ENCODE measurements around the gene COL4A2.
A peak's percentile ranks its signal among the peaks of the same experiment; 100 is the strongest.

COL4A2 gene

DNA sequence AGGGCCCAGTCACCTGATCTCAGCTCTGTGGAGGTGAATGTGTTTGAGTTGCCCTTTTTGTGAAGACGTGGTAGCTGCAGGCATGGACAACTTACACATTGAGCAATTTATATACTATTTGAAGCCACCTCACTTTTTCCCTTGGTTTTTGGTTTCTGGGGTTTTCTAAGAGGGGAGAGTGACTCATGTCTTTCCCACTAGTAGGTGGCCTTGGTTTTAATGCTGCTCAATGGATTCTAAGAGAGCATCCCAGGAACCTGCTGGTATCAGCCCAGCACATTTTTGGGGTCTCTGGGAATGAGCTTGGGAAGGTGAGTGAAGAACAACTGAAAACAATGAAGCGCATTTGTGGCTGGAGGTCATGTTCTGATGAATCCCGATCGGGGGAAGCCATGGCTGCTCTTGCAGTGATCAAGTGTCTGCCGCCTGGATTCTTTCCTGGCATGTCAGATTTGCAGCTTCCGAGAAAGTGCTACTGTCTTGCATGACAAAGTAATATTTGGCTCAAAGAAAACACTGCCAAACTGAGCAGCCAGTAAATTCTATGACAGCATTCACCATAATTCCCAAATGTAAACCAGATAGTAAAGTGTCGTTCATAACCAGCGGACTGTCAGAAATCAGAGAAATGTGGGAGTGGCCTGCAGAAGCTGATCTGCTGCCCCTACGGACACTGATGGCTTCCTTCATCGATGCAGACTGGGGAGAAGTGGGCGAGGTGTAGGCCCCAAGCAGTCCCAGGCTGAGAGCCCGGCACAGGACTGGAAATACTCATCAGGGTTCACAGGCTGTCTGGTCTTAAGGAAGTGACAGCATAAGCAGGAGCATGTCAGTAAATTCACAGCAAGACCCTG lies 98.7 kb downstream of the COL4A2 start:
- DNase-seq = no peak

DNA sequence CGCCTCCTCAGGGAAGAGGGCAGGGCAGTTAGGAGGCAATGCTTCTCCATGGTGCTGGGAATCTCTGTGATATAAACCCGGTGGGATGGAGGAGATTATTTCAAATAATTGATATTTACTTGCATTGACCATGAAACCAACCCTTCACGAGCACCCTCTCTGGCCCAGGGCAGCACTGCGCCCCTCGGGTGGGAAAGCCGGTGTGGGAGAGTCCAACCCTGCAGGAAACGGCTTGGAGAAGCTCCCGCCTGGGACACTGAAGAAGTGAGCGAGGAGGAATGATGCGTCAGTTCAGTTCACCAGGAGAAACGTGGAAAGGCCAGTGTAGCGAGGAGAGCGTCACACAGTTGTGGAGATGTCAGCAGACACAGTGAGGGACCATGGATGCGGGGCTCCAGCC lies 99.9 kb downstream of the COL4A2 start:
- no peak for DNase-seq

GRCh38 chr13:110407531-110407930 lies 100.4 kb downstream of the COL4A2 start:
- DNase-seq = no peak

- no peak for DNase-seq
Observed at GRCh38 chr13:110408286-110408685, 101.2 kb downstream of the COL4A2 start.

DNA sequence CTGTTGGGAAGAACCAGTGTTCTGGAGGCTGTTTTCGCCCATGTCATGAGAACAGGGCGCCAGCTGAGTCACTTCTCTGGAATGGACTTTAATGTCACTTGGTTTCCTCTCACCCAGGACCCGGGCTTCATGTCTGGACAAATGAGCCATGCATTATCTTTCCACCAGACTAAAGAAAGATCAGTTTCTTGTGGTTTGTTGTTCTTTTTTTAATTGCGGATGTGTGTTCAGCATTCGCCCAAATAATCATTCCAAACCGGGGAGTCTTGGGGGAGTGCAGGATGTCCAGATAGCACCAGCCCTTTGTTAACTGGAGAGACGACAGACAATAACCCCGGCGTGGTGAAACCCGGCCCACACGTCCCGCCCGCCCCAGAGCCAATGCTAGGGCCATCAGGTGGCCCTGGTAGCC lies 102.5 kb downstream of the COL4A2 start:
- DNase-seq = no peak

DNA sequence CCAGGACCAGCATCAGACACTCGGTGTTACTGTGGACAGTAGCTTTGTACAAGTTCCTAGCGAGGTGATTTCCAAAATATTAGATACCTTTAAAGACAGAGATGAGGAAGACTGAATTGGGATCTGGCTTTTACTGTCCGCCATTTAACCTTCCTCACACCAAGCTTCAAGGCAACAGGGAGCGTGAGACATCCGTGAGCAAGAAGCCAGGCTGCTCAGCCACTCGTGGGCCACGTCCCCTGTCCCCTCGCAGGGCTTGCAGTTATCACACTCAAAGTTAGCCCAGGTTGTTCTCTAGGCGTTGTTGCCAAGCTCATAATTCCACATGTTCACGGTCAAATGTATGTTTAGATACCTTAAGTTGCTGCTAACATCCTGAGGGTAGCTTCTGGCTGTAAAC lies 102.9 kb downstream of the COL4A2 start:
- no peak for DNase-seq

DNA sequence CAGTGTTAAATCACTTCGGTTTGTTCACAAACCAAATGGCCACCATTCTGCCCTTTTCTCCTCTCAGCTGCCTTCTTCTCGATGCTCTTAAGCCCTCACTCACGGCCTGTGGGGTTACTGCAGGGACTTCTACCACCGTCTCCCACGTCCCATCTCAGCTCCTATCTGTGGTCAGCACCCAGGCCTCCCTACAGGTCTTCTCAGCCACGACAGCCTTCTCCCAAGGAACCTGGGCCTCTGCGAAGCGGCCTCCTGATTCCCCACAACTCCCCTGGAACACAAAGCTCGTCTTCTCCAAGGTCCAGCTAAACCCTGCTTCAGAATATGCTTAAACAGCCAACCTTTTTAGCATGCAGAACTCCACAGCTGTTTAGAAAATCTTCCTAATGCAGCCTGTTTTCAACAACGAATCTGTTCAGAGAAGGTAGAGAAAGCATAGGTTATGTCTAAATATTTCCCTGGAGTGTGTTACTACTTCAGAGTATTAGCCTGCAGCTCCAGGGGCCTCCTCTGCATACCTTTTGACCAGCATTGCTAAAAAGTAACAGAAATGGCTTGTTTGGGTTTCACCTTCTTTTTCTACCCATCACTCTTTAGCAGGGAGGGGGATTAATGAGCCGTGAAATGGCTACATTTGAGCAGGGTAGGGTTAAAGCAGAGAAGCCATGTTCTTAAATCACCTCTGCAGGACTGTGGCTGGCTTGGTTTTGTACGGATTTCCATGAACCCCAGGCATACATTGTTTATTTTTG lies 104.0 kb downstream of the COL4A2 start:
- DNase-seq = no peak

GRCh38 chr13:110411688-110412059 lies 104.6 kb downstream of the COL4A2 start:
- no peak for DNase-seq

DNA sequence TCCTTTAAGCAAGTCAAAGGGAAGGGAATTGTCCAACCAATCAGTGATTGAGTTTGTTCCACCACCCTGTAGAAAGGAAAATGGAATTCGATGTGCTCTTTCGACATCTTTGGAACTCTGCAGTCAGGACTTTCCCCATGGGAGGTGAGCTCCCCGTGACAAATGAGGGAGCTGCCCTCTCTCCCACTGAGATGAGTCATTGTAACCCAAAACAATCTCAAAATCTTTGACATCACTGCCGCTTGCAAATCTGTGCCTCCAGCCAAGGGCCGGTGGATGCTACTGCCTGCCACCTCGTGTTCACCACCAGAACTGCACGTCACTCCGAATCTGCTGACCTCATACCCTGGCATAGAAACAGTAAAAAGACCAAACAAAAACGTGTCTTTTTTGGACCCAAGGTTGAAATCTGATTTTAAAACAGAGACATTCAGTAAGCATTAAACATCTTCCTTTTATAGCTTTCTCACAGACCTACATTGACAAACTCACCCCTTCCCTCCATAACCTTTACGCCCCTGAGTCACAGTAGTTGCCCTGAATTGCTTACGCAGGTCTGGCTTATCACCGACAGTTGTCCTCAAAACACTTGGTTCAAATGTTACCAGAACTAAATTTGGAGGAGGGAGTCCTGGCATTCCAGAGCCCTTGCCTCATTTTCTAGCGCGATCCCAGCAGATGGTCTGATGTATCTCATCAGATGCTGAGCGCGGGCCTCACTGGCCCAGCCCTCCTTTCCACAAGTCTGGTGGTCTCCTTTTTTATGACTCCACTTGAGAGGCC lies 105.2 kb downstream of the COL4A2 start:
- DNase-seq = peak; percentile 81

GRCh38 chr13:110413016-110413675 lies 106.1 kb downstream of the COL4A2 start:
- no peak for DNase-seq

- no peak for DNase-seq
Observed at GRCh38 chr13:110413676-110414040, 106.6 kb downstream of the COL4A2 start.

DNA sequence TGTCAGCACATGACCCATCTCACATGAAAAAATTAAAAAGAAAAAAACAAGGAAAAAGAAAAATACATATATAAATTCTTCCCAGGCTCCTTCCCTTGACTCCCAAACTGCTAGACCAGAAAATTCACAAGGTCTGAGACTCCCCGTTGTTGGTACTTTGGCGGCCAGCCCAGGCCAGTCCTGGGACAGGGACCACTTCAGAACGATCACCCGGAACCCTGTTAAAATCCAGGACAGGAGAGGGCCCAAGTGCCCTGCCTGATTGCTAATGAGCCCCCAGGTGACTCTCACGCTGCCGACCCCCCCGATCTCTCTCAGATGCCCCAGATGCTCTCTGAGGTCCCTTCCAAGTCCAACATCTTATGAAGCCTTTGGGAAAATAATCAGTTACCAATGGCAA lies 107.2 kb downstream of the COL4A2 start:
- DNase-seq = no peak

DNA sequence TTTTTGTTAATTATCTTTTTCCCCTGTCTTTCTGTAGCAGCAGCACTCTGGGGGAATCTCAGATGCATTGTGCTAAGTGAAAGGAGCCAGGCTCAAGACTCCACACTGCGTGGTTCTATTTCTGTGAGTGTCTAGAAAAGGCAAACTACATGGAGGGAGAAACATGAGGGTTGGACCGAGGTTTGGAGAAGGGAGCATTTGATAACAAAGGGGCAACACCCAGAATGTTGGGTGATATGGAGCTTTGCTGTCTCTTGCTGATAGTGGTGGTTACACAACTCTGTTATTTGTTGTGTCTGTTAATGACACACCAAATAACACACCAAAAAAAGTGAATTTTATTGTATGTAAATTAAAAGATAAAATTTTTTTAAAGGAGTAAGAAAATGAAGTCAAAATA lies 107.8 kb downstream of the COL4A2 start:
- no peak for DNase-seq

DNA sequence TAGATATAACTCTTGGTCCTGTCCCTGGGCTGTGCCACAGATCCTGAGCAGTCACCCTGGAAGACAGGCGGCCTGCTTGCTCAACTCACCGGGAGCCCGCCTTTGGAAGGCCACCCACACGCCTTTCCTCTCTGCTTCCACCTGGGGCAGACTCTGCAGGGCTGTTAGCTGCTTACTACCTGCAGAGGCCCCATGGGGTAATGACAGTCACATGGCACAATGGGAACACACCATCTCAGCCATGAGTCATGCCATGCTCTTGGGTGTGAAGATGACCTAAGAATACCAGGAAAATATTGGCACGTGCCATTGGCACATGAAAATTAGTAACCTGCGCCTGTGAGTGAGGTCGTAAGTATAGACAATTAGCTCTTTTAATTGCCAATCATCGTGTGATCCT lies 108.6 kb downstream of the COL4A2 start:
- DNase-seq = peak; percentile 24

DNA sequence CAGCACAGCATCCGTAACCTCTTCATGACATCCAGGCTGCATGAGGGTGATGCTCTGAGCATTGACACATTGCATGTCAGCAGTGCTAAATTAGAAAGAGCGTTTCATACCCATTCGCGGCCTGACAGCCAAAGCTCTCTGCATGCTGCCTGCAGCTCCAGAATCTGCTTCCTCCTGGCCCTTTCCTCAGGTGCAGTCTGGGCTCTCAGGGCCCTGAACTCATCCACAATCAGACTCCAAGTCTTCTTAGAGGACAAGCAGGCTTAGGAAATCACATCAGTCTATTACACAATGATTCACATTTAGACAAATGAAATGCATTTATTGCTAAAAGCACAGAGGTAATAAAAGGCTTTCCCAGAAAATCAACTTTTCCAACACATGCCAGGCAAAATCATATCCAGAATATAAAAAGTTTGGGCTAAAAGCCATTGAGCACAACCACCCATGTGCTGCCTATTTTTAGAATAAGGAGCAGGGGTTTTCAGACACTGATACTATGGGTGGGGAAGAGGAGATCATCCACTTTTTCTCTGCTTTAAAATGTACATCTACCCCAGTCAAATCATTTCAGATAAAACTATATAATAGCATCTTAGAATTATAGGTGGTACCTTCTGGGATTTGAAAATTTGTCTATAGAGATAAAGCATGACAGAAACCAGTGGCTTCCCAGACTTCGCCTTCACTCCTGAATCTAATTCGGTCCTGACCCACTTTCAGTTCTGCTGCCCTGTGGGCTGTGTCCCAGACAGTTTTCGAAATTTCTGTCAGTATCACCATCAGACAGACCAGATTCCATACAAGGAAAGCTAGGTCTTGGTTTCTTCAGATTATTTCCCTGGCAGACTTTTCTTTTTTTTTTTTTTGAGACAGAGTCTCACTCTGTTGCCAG lies 109.3 kb downstream of the COL4A2 start:
- no peak for DNase-seq

DNA sequence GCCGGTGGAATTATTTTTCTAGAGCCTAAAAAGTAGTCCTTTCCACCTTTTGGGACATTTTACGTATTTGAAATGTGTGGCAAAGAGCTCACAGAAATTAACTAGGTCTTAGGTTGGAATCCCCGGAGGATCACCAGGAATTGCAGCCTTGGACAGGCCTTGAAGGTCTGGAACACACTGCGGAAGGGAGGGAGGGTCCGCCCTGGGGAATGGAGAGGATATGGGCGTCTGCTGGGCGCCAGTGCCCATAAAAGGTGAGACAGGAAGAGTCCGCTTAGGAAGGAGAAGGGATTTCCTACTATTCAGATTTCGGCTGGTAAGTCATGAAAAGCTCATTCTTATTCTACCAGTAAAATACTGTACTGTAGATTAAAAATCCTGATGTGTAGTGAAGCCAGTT lies 111.9 kb downstream of the COL4A2 start:
- DNase-seq = no peak

DNA sequence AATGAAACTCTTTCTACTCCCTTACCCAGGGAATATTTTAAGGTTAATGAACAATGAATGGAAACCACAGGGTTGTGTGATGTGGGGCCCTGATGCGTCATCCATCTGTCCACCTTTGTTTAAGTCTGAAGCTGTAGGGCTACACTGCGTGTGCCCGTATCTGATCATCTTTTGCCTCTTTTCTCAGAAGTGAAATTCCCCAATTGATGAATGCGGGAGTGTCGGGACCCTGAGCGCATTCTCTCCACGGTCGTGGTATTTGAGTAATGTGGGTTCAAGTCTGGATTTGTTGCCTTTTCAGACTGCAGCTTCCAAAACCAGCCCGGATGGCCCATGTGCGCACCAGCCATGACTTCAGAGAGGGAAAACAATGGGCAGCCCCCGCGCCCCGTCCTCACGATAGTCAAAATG lies 112.3 kb downstream of the COL4A2 start:
- DNase-seq = no peak

- DNase-seq = no peak
Observed at GRCh38 chr13:110419946-110420345, 112.9 kb downstream of the COL4A2 start.

GRCh38 chr13:110420626-110421025 lies 113.5 kb downstream of the COL4A2 start:
- no peak for DNase-seq

DNA sequence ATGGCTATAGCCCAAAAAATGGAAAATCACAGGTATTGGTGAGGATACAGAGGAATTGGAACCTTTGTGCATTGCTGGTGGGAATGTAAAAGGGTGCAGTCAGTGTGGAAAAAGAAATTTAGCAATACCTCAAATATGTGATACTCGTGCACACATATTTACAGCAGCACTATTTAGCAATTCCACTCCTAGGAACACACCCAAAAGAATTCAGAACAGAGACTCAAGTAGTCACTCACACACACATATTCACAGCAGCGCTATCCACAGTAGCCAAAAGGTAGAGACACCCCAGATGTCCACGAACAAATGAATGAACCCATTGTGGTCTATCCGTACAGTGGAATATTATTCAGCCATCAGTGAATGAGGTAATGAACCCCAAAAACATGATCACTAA lies 114.0 kb downstream of the COL4A2 start:
- DNase-seq = no peak

DNA sequence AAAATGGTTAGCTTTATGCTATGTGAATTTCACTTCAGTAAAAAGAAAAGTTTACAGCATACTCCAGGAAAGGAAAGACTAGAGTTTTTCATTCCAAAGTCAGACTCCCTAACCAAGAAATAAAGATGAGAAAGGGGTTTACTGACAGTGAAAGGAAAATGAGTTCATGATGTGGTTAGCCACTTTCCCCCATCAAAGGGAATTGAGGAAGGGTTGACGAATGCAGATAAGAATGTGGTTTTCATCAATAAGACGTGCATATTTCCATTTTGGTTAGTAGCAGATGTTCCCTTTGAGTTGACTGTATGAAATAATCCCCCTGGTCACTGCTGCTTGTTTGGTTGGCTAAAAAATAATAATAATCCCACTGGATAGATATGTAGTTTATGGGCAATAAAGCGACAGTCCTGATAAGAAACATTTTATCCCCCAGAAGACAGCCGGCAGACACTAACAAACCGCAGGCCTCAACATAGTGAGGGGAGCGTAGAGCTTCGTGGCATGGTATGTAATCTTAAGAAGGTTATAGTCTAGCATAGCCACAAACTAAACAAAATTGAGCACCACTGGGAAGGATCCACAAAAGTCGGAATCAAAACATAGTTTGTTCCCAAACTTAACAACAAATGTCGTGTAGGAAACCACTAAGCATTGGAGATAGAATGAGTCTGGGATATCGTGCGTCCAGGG lies 114.8 kb downstream of the COL4A2 start:
- DNase-seq = no peak

All from activated CD4-positive, alpha-beta T cell treated with anti-CD3 and anti-CD28 coated beads for 48 hours (primary cell).